HepG2 (cell line): ENCODE results near the gene SMLR1. TPM values are rescaled to one million over a fixed set of nuclear protein-coding genes. Genes with fewer than 3 reads are reported as not detected.

Experiments
- CBX2 ChIP-seq, 2 experiments: fragments of 200-600 bp in 1 of 2; sonication (generic); formaldehyde crosslinking in 1 of 2; IDR thresholded peaks; 2 replicates each; pipeline versions ENCODE4 v1.7.0 to v1.8.1; 2018 to 2022; ENCODE audit warnings: low read depth in 2 of 2, low read length in 1 of 2, mild to moderate bottlenecking in 1 of 2, missing genetic modification reagents in 1 of 2
- DNMT1 ChIP-seq: sonication (generic); formaldehyde crosslinking; IDR thresholded peaks from 2 replicates; pipeline ENCODE4 v1.5.1; 2020; ENCODE audit warnings: mild to moderate bottlenecking, missing genetic modification reagents
- ELF3 ChIP-seq: IDR thresholded peaks from 2 replicates; pipeline ENCODE4 v1.6.1; 2016; ENCODE audit warnings: missing genetic modification reagents, missing compliant biosample characterization
- ESRRA ChIP-seq: sonication (generic); formaldehyde crosslinking; IDR thresholded peaks from 2 replicates; pipeline ENCODE4 v1.5.1; 2020; ENCODE audit warnings: mild to moderate bottlenecking, low read depth, missing genetic modification reagents
- JDP2 ChIP-seq: sonication (generic); formaldehyde crosslinking; IDR thresholded peaks from 2 replicates; pipeline ENCODE4 v1.8.1; 2022; ENCODE audit warnings: missing genetic modification reagents, borderline replicate concordance
- JUN ChIP-seq: sonication (generic); formaldehyde crosslinking; IDR thresholded peaks from 2 replicates; pipeline ENCODE4 v1.4.0; 2020; ENCODE audit warnings: mild to moderate bottlenecking, missing genetic modification reagents
- MIXL1 ChIP-seq: IDR thresholded peaks from 2 replicates; pipeline ENCODE4 v1.6.1; 2016
- NR2F6 ChIP-seq, 2 experiments: IDR thresholded peaks; 2 replicates each; pipeline ENCODE4 v1.6.1; 2016; ENCODE audit warnings: antibody characterized with exemption in 1 of 2, mild to moderate bottlenecking in 1 of 2
- ONECUT2 ChIP-seq: sonication (generic); formaldehyde crosslinking; IDR thresholded peaks from 2 replicates; pipeline ENCODE4 v1.4.0; 2020; ENCODE audit warnings: missing genetic modification reagents
- SNAI1 ChIP-seq: sonication (generic); formaldehyde crosslinking; IDR thresholded peaks from 2 replicates; pipeline ENCODE4 v1.5.0; 2020; ENCODE audit warnings: mild to moderate bottlenecking, missing genetic modification reagents, borderline replicate concordance
- TCF7 ChIP-seq: sonication (generic); IDR thresholded peaks from 2 replicates; pipeline ENCODE4 v1.6.1; 2016; ENCODE audit warnings: antibody characterized with exemption, low read depth
- TCF7L2 ChIP-seq: IDR thresholded peaks from 2 replicates; pipeline ENCODE4 v1.6.1; 2011; ENCODE audit warnings: mild to moderate bottlenecking, low read depth, low read length, moderate library complexity
- U2AF1 ChIP-seq: fragments of 200-400 bp; formaldehyde crosslinking; optimal IDR thresholded peaks from 2 replicates; pipeline ENCODE3; 2017; ENCODE audit warnings: mild to moderate bottlenecking, low read depth, low read length
- ZMYM2 ChIP-seq: sonication (generic); formaldehyde crosslinking; IDR thresholded peaks from 2 replicates; pipeline ENCODE4 v1.8.0; 2022; ENCODE audit warnings: mild to moderate bottlenecking, missing genetic modification reagents
- ZMYM3 ChIP-seq: sonication (generic); formaldehyde crosslinking; IDR thresholded peaks from 2 replicates; pipeline ENCODE4 v1.5.1; 2020; ENCODE audit warnings: mild to moderate bottlenecking, missing genetic modification reagents
- ZNF143 ChIP-seq: sonication (generic); formaldehyde crosslinking; IDR thresholded peaks from 2 replicates; pipeline ENCODE4 v1.4.0; 2020; ENCODE audit warnings: missing genetic modification reagents
- ZNF253 ChIP-seq: sonication (generic); formaldehyde crosslinking; IDR thresholded peaks from 2 replicates; pipeline ENCODE4 v1.8.0; 2022; ENCODE audit warnings: mild to moderate bottlenecking, missing genetic modification reagents, borderline replicate concordance
- ZNF317 ChIP-seq: sonication (generic); formaldehyde crosslinking; IDR thresholded peaks from 2 replicates; pipeline ENCODE4 v1.5.0; 2020; ENCODE audit warnings: mild to moderate bottlenecking, missing genetic modification reagents
- ZNF441 ChIP-seq: sonication (generic); formaldehyde crosslinking; IDR thresholded peaks from 2 replicates; pipeline ENCODE4 v1.7.0; 2021; ENCODE audit warnings: missing genetic modification reagents, borderline replicate concordance
- ZNF644 ChIP-seq: IDR thresholded peaks from 2 replicates; pipeline ENCODE4 v1.6.1; 2016; ENCODE audit warnings: low read depth
- ZNF678 ChIP-seq: sonication (generic); formaldehyde crosslinking; IDR thresholded peaks from 2 replicates; pipeline ENCODE4 v1.4.0; 2020; ENCODE audit warnings: mild to moderate bottlenecking, missing genetic modification reagents
- ZNF709 ChIP-seq: sonication (generic); formaldehyde crosslinking; IDR thresholded peaks from 2 replicates; pipeline ENCODE4 v1.5.0; 2020; ENCODE audit warnings: mild to moderate bottlenecking, missing genetic modification reagents
- polyA plus RNA-seq, 8 experiments: library from polyadenylated mRNA; depleted of rRNA in 3 of 8; stranded (reverse) in 7 of 8; unstranded in 1 of 8; fragments of >200 nt; fragmentation: Illumina TruSeq in 4 of 8; extraction: Trizol in 4 of 8; gene quantifications; 2 replicates each; pipeline versions ENCODE4 v1.2.1 to v1.2.3, GENCODE V29; 2011 to 2016; ENCODE audit warnings: low read depth in 4 of 8, missing spikeins in 1 of 8, mixed read lengths in 1 of 8; ENCODE audit not compliant: insufficient read depth in 1 of 8
- total RNA-seq, 5 experiments: library from RNA; depleted of rRNA; stranded (reverse); fragments of >200 nt; fragmentation: Illumina TruSeq; extraction: Trizol; gene quantifications; 2 replicates each; pipeline ENCODE4 v1.2.3, GENCODE V29; 2016; ENCODE audit warnings: low read depth in 1 of 5
- TF ChIP-seq, protein P1 (sequence below): sonication (generic); formaldehyde crosslinking; IDR thresholded peaks from 2 replicates; pipeline ENCODE4 v1.4.0; 2020; ENCODE audit warnings: missing genetic modification reagents
- TF ChIP-seq, protein P2 (sequence below): sonication (generic); formaldehyde crosslinking; IDR thresholded peaks from 2 replicates; pipeline ENCODE4 v1.8.1; 2023; ENCODE audit warnings: missing genetic modification reagents, mild to moderate bottlenecking, borderline replicate concordance
- TF ChIP-seq, protein P3 (sequence below): sonication (generic); formaldehyde crosslinking; IDR thresholded peaks from 2 replicates; pipeline ENCODE4 v1.5.0; 2020; ENCODE audit warnings: missing genetic modification reagents
- TF ChIP-seq, protein P4 (sequence below): sonication (generic); formaldehyde crosslinking; IDR thresholded peaks from 2 replicates; pipeline ENCODE4 v1.5.0; 2020; ENCODE audit warnings: mild to moderate bottlenecking, missing genetic modification reagents

Gene SMLR1
- total and polyA plus RNA-seq, 2 of the 13 experiments (the other 11 are each of a cell fraction or from before 2014, with no cell fraction given) = 41.8 to 104 TPM

DNA sequence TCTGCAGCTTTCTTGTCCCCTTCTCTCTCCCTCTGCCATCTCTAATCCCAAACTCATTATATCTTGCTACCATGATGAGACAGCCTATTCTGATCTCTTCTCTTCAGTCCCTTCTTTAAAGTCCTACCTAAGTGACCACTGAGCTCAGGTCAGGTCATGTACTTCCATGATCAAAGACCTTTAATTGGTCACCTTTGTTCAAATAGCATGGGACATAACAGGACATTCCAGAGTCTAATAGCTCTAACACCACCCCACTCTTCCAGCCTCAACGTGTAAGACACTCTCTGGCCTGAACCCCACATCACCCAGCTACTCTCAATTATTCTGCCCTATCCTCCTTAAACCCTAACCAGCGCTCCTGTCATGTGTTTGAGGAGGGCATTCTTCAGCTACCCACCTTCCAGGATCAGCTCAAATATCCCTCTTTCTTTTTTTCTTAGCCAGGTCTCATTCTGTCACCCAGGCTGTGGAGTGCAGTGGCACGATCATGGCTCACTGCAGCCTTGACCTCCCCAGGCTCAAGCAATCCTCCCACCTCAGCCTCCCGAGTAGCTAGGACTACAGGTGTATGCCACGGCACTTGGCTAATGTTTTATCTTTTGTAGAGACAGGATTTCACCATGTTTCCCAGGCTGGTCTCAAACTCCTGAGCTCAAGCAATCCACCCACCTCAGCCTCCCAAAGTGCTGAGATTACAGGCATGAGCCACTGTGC lies 2.1 kb upstream of the SMLR1 start (continued):
- TF ChIP-seq ZMYM3 (CRISPR knock-in tag) = peak; percentile 67
- peak; percentile 40; the same call in 1 of the 2 replicates for TF ChIP-seq ZMYM2 (CRISPR knock-in tag)
- no peak for TF ChIP-seq ZNF678 (CRISPR knock-in tag)
- TF ChIP-seq CBX2 (IDR thresholded peaks at IDR 0.05; ENCODE audit: low read depth, low read length) = no peak
- no peak for TF ChIP-seq CBX2 (CRISPR knock-in tag; IDR thresholded peaks at IDR 0.05; ENCODE audit: low read depth)
- TF ChIP-seq SNAI1 (CRISPR knock-in tag) = no peak
- TF ChIP-seq NR2F6 (IDR thresholded peaks at IDR 0.05) = peak; percentile 60
- peak; percentile 68 for TF ChIP-seq NR2F6 (CRISPR knock-in tag; IDR thresholded peaks at IDR 0.05)
- TF ChIP-seq, protein P1, sequence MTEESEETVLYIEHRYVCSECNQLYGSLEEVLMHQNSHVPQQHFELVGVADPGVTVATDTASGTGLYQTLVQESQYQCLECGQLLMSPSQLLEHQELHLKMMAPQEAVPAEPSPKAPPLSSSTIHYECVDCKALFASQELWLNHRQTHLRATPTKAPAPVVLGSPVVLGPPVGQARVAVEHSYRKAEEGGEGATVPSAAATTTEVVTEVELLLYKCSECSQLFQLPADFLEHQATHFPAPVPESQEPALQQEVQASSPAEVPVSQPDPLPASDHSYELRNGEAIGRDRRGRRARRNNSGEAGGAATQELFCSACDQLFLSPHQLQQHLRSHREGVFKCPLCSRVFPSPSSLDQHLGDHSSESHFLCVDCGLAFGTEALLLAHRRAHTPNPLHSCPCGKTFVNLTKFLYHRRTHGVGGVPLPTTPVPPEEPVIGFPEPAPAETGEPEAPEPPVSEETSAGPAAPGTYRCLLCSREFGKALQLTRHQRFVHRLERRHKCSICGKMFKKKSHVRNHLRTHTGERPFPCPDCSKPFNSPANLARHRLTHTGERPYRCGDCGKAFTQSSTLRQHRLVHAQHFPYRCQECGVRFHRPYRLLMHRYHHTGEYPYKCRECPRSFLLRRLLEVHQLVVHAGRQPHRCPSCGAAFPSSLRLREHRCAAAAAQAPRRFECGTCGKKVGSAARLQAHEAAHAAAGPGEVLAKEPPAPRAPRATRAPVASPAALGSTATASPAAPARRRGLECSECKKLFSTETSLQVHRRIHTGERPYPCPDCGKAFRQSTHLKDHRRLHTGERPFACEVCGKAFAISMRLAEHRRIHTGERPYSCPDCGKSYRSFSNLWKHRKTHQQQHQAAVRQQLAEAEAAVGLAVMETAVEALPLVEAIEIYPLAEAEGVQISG (CRISPR knock-in tag) = no peak
- TF ChIP-seq, protein P2, sequence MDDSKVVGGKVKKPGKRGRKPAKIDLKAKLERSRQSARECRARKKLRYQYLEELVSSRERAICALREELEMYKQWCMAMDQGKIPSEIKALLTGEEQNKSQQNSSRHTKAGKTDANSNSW (CRISPR knock-in tag) = no peak
- 0 out of 2 replicates have a peak, but pooled peaks have one; percentile 9 for TF ChIP-seq ZNF644 (CRISPR knock-in tag)
- TF ChIP-seq ELF3 = 0 out of 2 replicates have a peak, but pooled peaks have one; percentile 22
- no peak for TF ChIP-seq ZNF317 (CRISPR knock-in tag)
- TF ChIP-seq JUN (CRISPR knock-in tag) = no peak
- TF ChIP-seq MIXL1 (CRISPR knock-in tag) = peak; percentile 75
- TF ChIP-seq ZNF441 (CRISPR knock-in tag) = no peak
- no peak for TF ChIP-seq ZNF143 (CRISPR knock-in tag)
- no peak for TF ChIP-seq ZNF253 (CRISPR knock-in tag)
- TF ChIP-seq TCF7L2 = no peak
- TF ChIP-seq, protein P3, sequence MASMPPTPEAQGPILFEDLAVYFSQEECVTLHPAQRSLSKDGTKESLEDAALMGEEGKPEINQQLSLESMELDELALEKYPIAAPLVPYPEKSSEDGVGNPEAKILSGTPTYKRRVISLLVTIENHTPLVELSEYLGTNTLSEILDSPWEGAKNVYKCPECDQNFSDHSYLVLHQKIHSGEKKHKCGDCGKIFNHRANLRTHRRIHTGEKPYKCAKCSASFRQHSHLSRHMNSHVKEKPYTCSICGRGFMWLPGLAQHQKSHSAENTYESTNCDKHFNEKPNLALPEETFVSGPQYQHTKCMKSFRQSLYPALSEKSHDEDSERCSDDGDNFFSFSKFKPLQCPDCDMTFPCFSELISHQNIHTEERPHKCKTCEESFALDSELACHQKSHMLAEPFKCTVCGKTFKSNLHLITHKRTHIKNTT (CRISPR knock-in tag) = no peak
- TF ChIP-seq, protein P4, sequence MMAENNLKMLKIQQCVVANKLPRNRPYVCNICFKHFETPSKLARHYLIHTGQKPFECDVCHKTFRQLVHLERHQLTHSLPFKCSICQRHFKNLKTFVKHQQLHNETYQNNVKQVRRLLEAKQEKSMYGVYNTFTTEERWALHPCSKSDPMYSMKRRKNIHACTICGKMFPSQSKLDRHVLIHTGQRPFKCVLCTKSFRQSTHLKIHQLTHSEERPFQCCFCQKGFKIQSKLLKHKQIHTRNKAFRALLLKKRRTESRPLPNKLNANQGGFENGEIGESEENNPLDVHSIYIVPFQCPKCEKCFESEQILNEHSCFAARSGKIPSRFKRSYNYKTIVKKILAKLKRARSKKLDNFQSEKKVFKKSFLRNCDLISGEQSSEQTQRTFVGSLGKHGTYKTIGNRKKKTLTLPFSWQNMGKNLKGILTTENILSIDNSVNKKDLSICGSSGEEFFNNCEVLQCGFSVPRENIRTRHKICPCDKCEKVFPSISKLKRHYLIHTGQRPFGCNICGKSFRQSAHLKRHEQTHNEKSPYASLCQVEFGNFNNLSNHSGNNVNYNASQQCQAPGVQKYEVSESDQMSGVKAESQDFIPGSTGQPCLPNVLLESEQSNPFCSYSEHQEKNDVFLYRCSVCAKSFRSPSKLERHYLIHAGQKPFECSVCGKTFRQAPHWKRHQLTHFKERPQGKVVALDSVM (CRISPR knock-in tag) = peak; percentile 93
- no peak for TF ChIP-seq DNMT1 (CRISPR knock-in tag)
- no peak for TF ChIP-seq ONECUT2 (CRISPR knock-in tag)
- no peak for TF ChIP-seq ESRRA
- peak; percentile 48 for TF ChIP-seq TCF7
- no peak for TF ChIP-seq JDP2
- no peak for TF ChIP-seq ZNF709 (CRISPR knock-in tag)
- TF ChIP-seq U2AF1 = no peak
